GM06990 (cell line): ENCODE data around the gene RBBP4.
"Not testable (repeated sequence)": the region's sequence is repeated elsewhere in the genome, so short reads cannot be mapped to it uniquely, and the experiment has no call there.

Source experiments
- DNase-seq: peaks from one replicate; pipeline ENCODE4 v3.0.0-alpha.2; 2011; ENCODE audit not compliant: insufficient read length; ENCODE audit errors: extremely low read depth
- H3K27me3 ChIP-seq: replicated peaks from 2 replicates; pipeline ENCODE4 v1.6.0; 2011; ENCODE audit warnings: low read length; ENCODE audit not compliant: control insufficient read depth, insufficient read depth
- H3K36me3 ChIP-seq: 2 replicates; pipeline ENCODE4 v1.5.1; 2011; ENCODE audit warnings: low read length; ENCODE audit not compliant: control insufficient read depth, insufficient read depth
- H3K4me3 ChIP-seq: replicated peaks from 2 replicates; pipeline ENCODE4 v1.5.1; 2011; ENCODE audit warnings: low read depth, mild to moderate bottlenecking, control low read depth, low read length
- CTCF ChIP-seq: IDR thresholded peaks from 2 replicates; pipeline ENCODE4 v1.5.1; 2011; ENCODE audit warnings: low read length, control low read depth, mild to moderate bottlenecking, inconsistent platforms; ENCODE audit not compliant: insufficient read depth, poor library complexity, severe bottlenecking

RBBP4 gene

GRCh38 chr1:32665915-32666314, 14.9 kb downstream of the RBBP4 start:
- Histone ChIP-seq H3K4me3 (no peak overlapping the region), H3K27me3 (no peaks in the 10 kb centered on the region), H3K36me3 (peaks cover 12% of the 10 kb centered on the region)
- TF ChIP-seq CTCF = no peak
- DNase-seq = no peak

GRCh38 chr1:32666901-32667566, 16.0 kb downstream of the RBBP4 start:
- peaks cover 17% of the 10 kb centered on the region for H3K36me3 ChIP-seq
- DNase-seq = no peak
- no peaks in the 10 kb centered on the region for H3K27me3 ChIP-seq
- no peak overlapping the region for H3K4me3 ChIP-seq
- no peak for TF ChIP-seq CTCF

GRCh38 chr1:32668716-32669115, 17.7 kb downstream of the RBBP4 start:
- H3K4me3 ChIP-seq, DNase-seq, H3K27me3 ChIP-seq: not testable (repeated sequence)
- peaks cover 20% of the 10 kb centered on the region for H3K36me3 ChIP-seq

GRCh38 chr1:32676945-32677344, 25.9 kb downstream of the RBBP4 start:
- H3K27me3 ChIP-seq = no peaks in the 10 kb centered on the region
- no peak for TF ChIP-seq CTCF
- no peak for DNase-seq
- H3K4me3 ChIP-seq = no peak overlapping the region
- H3K36me3 ChIP-seq = peaks cover 16% of the 10 kb centered on the region

GRCh38 chr1:32679993-32680392, 29.0 kb downstream of the RBBP4 start:
- peaks cover 13% of the 10 kb centered on the region for H3K36me3 ChIP-seq
- not testable (repeated sequence) for H3K4me3 ChIP-seq, DNase-seq, H3K27me3 ChIP-seq

GRCh38 chr1:32680642-32681041, 29.6 kb downstream of the RBBP4 start:
- H3K36me3 ChIP-seq = peaks cover 20% of the 10 kb centered on the region
- H3K27me3 ChIP-seq = no peaks in the 10 kb centered on the region
- no peak for DNase-seq
- TF ChIP-seq CTCF = no peak
- H3K4me3 ChIP-seq = no peak overlapping the region

- no peak overlapping the region for H3K4me3 ChIP-seq
- peaks cover 18% of the 10 kb centered on the region for H3K36me3 ChIP-seq
- DNase-seq = no peak
- H3K27me3 ChIP-seq = no peaks in the 10 kb centered on the region
- no peak for TF ChIP-seq CTCF
These were observed 30.5 kb downstream of the RBBP4 start for GRCh38 chr1:32681509-32681908.
